Stromal cell of bone marrow (primary cell): ENCODE measurements around the gene ADAMTS12.
A peak's percentile ranks its signal among the peaks of the same experiment; 100 is the strongest.
"Not testable (repeated sequence)": the region's sequence is repeated elsewhere in the genome, so short reads cannot be mapped to it uniquely, and the experiment has no call there.

Source experiments
- DNase-seq: peaks from one replicate; pipeline ENCODE4 v3.0.0-alpha.2; 2012; ENCODE audit warnings: low read depth

Gene ADAMTS12, protein sequence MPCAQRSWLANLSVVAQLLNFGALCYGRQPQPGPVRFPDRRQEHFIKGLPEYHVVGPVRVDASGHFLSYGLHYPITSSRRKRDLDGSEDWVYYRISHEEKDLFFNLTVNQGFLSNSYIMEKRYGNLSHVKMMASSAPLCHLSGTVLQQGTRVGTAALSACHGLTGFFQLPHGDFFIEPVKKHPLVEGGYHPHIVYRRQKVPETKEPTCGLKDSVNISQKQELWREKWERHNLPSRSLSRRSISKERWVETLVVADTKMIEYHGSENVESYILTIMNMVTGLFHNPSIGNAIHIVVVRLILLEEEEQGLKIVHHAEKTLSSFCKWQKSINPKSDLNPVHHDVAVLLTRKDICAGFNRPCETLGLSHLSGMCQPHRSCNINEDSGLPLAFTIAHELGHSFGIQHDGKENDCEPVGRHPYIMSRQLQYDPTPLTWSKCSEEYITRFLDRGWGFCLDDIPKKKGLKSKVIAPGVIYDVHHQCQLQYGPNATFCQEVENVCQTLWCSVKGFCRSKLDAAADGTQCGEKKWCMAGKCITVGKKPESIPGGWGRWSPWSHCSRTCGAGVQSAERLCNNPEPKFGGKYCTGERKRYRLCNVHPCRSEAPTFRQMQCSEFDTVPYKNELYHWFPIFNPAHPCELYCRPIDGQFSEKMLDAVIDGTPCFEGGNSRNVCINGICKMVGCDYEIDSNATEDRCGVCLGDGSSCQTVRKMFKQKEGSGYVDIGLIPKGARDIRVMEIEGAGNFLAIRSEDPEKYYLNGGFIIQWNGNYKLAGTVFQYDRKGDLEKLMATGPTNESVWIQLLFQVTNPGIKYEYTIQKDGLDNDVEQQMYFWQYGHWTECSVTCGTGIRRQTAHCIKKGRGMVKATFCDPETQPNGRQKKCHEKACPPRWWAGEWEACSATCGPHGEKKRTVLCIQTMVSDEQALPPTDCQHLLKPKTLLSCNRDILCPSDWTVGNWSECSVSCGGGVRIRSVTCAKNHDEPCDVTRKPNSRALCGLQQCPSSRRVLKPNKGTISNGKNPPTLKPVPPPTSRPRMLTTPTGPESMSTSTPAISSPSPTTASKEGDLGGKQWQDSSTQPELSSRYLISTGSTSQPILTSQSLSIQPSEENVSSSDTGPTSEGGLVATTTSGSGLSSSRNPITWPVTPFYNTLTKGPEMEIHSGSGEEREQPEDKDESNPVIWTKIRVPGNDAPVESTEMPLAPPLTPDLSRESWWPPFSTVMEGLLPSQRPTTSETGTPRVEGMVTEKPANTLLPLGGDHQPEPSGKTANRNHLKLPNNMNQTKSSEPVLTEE (N-terminal part only)

DNA sequence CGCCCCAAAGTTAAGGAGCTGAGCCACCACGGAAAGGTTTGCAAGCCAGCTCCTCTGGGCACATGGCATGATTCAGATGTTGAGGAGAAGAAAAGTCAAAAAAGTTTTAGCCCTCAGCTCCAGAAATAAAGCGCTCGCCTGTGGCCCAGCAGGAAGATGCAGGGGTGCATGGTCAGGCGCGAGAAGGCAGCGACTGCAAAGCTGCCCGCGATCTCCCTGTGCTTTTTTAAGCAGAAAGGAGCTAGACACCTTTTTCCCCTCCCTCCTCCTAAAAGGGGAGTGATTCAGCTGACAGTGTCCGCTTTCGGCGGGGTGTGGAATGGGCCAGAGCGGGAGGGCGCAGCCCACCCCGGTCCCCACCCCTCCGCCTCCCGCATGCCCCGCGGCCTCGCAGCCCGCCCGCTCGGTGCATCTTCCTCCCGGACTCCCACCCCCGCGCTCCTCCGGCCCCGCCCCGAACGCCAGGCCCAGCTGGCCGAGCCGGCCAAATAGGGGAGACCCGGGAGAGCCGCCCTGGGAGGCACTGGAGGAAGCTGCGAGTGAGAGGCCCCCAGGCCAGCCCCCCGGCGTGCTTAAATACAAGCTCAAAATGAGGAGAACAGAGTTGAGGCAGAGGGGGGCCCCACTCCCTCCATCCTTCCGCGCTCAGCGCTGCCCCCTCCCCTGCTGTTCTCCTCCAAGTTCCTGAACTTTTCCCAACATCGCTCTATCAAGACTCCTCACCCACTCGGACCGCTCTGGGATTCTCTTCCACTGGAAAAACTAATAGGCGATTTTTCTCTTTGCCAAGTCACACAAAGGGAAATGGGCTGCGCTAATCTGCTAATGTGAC is at the start of gene ADAMTS12:
ADAMTS12 (minus strand) TSS at position 203 of the 832 bp plus-strand sequence; CDS start at position 69, 134 bp downstream.
- DNase-seq = peak; percentile 13

DNA sequence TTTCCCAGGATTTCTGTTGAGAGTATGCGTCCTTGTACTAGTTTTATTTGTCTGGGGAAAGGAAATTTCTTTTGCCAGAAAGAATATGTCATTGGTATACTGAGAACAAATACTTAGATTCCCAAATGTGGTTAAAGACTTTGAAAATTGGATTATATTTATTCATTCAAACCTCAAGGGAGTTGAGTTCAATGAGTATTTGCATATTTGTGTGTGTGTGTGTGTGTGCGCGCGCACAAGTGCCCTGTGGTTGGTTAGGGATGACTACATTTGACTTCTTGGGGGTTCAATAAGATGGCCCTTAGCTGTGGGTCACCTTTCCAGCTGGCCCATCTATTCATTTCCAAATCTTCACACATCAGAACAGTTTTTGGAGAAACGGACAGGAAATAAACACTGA is 49.3 kb upstream of the ADAMTS12 start:
- no peak for DNase-seq

DNA sequence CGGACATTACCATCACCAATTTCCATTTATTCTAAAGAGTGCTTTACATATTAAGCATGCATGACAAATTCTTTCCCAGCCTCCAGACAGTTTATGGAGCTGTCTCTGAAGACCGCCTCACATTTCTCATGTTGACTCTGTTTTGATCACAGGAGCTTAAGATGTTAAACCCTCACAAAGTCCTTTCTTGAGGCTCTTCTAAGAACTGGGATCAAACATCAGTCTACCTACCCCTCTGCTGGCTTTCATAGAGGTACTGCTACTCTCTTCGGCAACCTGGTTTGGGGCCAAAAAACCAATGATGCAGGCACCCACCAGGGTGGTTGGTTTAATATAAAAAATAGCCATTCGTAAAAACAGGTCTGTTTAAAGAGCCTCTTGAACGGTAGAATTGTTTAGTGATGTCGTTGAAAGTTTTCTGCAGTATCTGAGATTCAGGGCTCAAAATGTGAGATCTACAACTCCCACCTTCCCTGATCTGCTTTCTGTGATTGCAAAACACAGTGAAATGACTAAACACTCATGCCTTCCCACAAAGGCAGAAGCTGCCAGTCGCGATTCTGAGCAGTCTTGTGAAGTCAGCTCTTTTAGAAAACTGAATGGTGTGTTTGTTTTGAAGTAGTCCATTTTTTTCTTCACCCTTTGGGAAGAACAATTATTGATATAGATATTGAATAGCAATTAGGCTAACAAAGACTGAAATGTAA is 47.9 kb upstream of the ADAMTS12 start:
- no peak for DNase-seq

DNA sequence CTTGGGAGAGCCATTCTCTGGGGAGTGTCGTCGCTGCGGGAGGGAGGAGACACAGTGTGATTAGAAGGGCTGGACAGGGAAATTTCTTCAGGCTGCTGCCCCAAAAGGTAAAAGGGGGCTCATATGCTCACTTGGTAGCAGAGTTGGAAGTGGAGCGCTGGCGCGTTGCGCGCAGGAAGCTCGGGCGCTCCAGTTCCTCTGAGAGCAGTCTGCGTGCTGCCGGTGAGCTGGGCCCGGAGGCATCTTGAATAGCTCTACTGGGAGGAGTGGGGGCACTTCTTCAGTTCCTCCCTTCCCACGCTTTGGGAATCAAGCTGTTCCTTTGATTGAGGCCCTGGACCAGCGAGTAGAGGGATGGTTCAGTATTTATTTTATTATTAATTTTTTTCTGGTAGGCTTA is 47.1 kb upstream of the ADAMTS12 start:
- DNase-seq = no peak

DNA sequence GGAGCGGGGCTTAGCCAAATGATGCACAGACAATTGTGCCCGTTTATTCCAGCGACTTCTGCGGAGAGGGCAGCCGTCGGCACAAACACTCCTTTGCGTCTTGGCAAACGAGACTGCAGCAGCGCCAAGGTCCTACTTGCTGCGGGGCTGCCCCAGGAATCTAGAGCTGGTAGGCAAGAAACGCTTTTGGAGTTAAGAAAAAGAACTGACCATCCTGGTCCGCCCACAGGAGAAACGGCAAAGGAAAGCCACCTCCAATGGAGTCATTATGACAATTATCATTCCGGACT is 46.7 kb upstream of the ADAMTS12 start:
- DNase-seq = no peak

DNA sequence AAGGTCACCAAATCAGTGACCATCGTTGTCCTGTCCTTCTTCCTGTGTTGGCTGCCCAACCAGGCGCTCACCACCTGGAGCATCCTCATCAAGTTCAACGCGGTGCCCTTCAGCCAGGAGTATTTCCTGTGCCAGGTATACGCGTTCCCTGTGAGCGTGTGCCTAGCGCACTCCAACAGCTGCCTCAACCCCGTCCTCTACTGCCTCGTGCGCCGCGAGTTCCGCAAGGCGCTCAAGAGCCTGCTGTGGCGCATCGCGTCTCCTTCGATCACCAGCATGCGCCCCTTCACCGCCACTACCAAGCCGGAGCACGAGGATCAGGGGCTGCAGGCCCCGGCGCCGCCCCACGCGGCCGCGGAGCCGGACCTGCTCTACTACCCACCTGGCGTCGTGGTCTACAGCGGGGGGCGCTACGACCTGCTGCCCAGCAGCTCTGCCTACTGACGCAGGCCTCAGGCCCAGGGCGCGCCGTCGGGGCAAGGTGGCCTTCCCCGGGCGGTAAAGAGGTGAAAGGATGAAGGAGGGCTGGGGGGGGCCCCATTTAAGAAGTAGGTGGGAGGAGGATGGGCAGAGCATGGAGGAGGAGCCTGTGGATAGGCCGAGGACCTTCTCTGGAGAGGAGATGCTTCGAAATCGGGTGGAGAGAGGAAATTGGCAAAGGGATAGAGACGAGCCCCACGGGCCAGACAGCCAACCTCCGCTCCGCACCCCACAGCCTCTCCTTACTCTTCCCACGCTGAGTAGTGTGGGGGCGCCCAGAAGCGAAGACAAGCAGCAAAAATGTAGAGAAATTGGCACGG is 46.1 kb upstream of the ADAMTS12 start:
- no peak for DNase-seq

DNA sequence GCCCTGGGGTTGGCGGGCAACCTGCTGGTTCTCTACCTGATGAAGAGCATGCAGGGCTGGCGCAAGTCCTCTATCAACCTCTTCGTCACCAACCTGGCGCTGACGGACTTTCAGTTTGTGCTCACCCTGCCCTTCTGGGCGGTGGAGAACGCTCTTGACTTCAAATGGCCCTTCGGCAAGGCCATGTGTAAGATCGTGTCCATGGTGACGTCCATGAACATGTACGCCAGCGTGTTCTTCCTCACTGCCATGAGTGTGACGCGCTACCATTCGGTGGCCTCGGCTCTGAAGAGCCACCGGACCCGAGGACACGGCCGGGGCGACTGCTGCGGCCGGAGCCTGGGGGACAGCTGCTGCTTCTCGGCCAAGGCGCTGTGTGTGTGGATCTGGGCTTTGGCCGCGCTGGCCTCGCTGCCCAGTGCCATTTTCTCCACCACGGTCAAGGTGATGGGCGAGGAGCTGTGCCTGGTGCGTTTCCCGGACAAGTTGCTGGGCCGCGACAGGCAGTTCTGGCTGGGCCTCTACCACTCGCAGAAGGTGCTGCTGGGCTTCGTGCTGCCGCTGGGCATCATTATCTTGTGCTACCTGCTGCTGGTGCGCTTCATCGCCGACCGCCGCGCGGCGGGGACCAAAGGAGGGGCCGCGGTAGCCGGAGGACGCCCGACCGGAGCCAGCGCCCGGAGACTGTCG is 45.4 kb upstream of the ADAMTS12 start:
- DNase-seq = no peak

DNA sequence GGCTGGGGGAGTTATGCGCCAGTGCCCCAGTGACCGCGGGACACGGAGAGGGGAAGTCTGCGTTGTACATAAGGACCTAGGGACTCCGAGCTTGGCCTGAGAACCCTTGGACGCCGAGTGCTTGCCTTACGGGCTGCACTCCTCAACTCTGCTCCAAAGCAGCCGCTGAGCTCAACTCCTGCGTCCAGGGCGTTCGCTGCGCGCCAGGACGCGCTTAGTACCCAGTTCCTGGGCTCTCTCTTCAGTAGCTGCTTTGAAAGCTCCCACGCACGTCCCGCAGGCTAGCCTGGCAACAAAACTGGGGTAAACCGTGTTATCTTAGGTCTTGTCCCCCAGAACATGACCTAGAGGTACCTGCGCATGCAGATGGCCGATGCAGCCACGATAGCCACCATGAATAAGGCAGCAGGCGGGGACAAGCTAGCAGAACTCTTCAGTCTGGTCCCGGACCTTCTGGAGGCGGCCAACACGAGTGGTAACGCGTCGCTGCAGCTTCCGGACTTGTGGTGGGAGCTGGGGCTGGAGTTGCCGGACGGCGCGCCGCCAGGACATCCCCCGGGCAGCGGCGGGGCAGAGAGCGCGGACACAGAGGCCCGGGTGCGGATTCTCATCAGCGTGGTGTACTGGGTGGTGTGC is 44.7 kb upstream of the ADAMTS12 start, which contains the start of gene RXFP3:
RXFP3 (plus strand) TSS at position 6 of the 636 bp plus-strand sequence; CDS start at position 361, 355 bp downstream.
- DNase-seq = no peak

DNA sequence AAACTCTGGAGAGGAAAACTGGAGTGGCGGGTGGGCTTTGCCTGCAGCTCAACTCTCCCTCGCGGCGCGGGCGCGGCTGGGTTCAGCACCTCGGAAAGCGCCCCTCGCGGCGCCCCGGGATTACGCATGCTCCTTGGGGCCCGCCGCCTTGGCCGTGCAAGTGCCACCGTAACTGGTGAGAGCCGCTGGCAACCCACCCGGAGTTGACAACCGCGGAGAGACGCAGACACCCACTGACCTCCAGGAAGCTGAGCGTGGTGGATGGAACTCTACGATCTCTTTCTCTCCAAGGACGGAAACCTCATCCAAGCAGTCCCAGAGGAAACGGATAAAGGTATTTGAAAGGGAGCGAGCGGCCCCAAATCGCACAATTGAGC is 44.2 kb upstream of the ADAMTS12 start:
- peak; percentile 24 for DNase-seq

DNA sequence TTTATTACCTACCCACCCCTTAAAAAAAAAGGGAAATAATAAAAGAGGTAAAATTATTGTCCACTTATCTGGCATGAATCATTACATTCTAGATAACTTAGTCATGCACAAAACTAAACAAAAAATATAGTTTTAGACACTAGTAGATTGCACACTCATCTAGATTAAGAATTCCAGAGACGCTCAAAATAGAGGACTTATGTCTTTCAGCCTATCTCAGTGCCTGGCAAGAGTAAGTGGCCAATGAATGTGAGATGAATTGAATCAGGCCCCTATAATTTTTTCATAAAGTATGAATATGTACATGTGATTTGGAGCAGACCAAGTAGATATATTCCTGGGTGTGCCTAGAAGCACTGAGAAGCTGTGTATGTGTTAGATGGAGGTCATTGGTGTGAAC is 42.4 kb upstream of the ADAMTS12 start:
- DNase-seq = no peak

DNA sequence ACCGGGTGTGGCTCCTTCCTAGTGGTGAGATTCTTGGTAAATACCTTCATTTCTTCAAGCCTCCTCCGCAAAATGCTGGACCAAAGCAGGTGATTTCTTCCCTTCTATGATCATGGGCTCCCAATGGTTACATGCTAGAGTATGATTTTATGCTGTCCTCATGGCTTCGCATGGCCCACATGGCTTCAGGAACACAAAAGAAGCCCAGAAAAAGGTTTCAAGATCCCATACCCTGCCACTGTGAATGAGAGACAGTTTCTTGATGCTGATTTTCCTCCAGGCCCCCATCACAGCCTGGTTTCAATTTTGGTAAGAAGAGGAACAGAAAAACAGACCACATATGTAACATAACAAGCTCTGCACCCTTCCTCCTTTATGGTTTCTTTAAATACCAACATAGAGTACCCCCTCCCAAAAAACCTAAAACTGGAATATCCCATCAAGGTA is 42.0 kb upstream of the ADAMTS12 start:
- no peak for DNase-seq

DNA sequence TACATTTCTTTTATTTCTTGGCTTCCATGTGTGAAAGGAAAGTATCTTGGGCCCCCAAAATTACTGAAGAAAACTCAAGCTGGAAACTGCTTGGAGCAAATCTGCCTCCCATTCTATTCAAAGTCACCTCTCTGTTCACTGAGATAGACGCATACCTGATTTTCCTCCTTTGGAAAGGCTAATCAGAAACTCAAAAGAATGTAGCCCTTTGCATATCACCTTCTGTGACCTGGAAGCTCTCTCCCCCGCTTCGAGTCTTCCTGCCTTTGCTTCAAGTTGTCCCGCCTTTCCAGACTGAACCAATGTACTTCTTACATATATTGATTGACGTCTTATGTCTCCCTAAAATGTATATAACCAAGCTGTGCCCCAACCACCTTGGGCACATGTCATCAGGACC is 39.3 kb upstream of the ADAMTS12 start:
- DNase-seq = no peak

DNA sequence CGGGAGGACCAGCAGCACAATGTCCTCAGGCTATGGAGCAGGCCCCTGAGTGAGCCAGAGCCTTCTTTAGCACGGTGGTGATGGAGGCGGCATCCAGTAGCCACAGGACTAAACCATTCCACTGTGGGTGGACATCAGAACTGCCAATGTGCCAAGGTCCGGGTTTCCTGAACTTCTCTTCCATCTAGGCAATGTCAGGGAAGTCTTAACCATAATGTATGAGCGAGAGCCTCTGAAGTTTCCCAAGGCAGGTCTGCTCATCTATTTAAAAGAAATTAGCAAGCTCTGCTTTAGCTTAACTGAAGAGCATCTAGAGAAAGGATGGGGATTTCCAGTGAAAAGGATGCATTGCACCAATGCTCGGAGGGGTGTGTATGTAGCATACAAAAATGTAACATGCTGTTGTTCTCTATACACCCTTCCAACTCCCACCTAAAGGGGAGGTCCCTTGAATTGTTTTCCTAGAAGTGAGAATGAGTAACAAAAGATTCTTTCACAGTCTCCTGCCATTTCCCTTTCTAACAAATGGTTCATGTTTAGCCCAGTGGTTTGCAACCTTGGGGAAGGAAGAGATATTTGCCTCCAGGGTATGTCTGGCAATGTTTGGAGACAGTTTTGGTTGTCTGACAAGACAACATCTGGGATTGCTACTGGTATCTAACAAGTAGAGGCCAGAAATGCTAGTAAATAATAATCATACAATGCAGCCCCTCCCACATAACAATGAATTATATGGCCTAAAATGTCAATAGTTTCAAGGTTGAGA is 38.3 kb upstream of the ADAMTS12 start:
- DNase-seq = no peak

DNA sequence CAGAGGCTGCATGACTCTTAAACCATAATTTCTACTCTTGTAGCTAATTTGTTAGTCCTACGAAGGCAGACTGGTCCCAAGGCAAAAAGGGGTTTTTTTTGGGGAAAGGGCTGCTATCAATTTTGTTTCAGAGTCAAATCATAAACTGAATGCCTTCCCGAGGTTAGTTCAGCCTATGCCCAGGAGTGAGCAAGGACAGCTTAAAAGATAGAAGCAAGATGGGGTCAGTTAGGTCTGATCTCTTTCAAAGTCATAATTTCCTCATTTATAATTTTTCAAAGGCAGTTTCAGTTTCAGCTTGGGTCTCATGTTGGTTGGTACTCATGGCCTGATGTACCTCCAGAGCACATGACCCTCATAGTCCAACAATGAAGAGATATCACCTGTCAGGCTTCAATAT is 36.5 kb upstream of the ADAMTS12 start:
- DNase-seq = no peak

DNA sequence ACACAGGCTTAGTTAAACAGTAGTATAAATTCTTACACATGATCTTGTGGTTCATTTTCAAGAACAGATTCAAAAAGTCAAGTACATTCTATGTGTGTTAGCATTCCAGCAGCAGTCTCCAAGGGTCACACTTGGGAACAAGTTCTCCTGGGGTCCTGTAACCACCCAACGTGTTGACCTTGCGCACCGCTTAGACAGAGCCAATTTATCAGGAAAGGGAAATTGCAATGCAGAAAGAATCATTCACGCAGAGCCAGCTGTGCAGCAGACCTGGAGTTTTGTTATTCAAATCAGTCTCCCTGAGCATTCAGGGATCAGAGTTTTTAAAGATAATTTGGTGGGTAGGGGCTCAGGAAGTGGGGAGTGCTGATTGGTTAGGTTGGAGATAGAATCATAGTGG is 35.9 kb upstream of the ADAMTS12 start:
- no peak for DNase-seq

DNA sequence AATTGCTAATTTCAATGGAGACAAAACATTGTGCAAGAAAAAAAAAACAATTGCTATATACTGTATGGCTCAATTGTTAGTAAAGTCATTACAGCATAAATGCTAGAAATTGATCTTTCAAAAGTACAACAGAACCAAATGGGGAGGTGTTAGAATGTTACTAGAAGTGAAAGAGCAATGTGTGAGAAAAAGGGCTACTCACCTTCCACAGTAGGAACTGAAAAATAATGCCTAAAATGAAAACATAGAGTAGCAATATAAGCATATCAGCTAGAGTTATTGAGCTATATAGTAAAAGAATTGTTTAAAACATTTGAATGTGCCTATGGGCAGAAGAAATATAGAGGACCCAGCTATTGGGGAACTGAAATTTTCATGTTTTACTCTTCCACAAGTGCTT is 33.5 kb upstream of the ADAMTS12 start:
- no peak for DNase-seq

DNA sequence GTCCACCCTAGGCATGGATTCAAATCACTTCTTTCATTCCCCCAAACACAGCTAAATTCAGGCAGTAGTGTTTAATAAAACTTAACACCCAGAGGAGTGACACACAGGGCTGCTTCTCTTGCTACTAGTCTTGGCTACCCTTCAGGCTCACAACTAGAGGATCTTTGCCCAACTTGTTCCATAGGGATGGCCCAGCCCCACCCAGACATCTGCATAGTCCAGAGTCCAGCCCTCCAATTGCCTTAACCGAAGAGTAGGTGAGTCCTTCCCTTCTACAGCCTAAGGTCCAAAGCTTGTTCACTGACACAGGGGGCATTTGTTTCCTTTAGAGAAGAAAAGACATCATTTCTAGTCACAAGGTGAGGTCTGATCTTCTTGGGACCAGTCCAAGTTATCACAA is 29.2 kb upstream of the ADAMTS12 start:
- no peak for DNase-seq

DNA sequence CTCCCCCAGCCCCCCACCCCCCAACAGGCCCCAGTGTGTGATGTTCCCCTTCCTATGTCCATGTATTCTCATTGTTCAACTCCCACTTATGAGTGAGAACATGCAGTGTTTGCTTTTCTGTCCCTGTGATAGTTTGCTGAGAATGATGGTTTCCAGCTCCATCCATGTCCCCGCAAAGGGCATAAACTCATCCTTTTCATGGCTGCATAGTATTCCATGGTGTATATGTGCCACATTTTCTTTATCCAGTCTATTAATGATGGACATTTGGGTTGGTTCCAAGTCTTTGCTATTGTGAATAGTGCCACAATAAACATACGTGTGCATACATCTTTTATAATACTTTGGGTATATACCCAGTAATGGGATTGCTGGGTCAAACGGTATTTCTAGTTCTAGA is 23.1 kb upstream of the ADAMTS12 start:
- DNase-seq = not testable (repeated sequence)
